DND-41 (cell line): Measurements from ENCODE around the gene FAM25A.
"Not testable (repeated sequence)": the region's sequence is repeated elsewhere in the genome, so short reads cannot be mapped to it uniquely, and the experiment has no call there.

Experiments
- ATAC-seq: fragments of 200-7000 bp; cut with Tn5 transposase; 3 replicates; pipeline ENCODE4 v1.9.1; 2021; ENCODE audit warnings: low read depth; ENCODE audit not compliant: insufficient read depth
- DNase-seq: peaks from one replicate; pipeline ENCODE4 v3.0.0-alpha.2; 2020
- H2AFZ ChIP-seq: 2 replicates; pipeline ENCODE4 v1.6.0; 2012; ENCODE audit warnings: low read depth, low read length
- H3K27ac ChIP-seq: 2 replicates; pipeline ENCODE4 v1.5.1; 2012; ENCODE audit warnings: low read length, inconsistent platforms
- H3K27me3 ChIP-seq: fragments of 200-600 bp; sonication (generic); 2 replicates; pipeline ENCODE4 v1.6.0; 2012; ENCODE audit warnings: low read length, mild to moderate bottlenecking, inconsistent platforms; ENCODE audit not compliant: insufficient read depth, poor library complexity
- H3K36me3 ChIP-seq: 2 replicates; pipeline ENCODE4 v1.5.1; 2012; ENCODE audit warnings: low read length, inconsistent platforms; ENCODE audit not compliant: insufficient read depth
- H3K4me1 ChIP-seq: 2 replicates; pipeline ENCODE4 v1.5.1; 2012; ENCODE audit warnings: mild to moderate bottlenecking, low read length; ENCODE audit not compliant: insufficient read depth
- H3K4me2 ChIP-seq: 2 replicates; pipeline ENCODE4 v1.6.0; 2012; ENCODE audit warnings: mild to moderate bottlenecking, moderate library complexity, low read length, inconsistent platforms; ENCODE audit not compliant: insufficient read depth
- H3K4me3 ChIP-seq, 2 experiments: fragments of 200-600 bp in 1 of 2; shearing (Covaris generic) in 1 of 2; 2 replicates each; pipeline ENCODE4 v1.5.1; 2012 to 2016; ENCODE audit warnings: inconsistent platforms in 2 of 2, low read length in 2 of 2, mild to moderate bottlenecking in 2 of 2, low read depth in 1 of 2, moderate library complexity in 1 of 2
- H3K79me2 ChIP-seq: 2 replicates; pipeline ENCODE4 v1.6.0; 2012; ENCODE audit warnings: low read length, inconsistent platforms; ENCODE audit not compliant: insufficient read depth
- H3K9ac ChIP-seq: 2 replicates; pipeline ENCODE4 v1.6.0; 2012; ENCODE audit warnings: low read depth, mild to moderate bottlenecking, inconsistent platforms, low read length, moderate library complexity
- H3K9me3 ChIP-seq: 2 replicates; pipeline ENCODE4 v1.5.1; 2012; ENCODE audit warnings: low read length, moderate library complexity, mild to moderate bottlenecking, inconsistent platforms; ENCODE audit not compliant: insufficient read depth, severe bottlenecking
- H4K20me1 ChIP-seq: 2 replicates; pipeline ENCODE4 v1.6.0; 2012; ENCODE audit warnings: low read length; ENCODE audit not compliant: insufficient read depth

Gene FAM25A

DNA sequence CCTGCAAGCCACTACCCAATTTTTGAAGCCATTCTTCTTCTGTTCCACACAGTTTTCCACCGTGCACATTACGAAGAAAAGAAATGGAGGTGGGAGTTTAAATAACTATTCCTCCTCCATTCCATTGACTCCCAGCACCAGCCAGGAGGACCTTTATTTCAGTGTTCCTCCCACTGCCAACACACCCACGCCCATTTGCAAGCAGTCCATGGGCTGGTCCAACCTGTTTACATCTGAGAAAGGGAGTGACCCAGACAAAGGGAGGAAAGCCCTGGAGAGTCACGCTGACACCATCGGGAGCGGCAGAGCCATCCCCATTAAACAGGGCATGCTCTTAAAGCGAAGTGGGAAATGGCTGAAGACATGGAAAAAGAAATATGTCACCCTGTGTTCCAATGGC, 11.8 kb upstream of the FAM25A start:
- H3K9ac ChIP-seq, H4K20me1 ChIP-seq, H2AFZ ChIP-seq, H3K79me2 ChIP-seq, ATAC-seq, H3K4me2 ChIP-seq, H3K36me3 ChIP-seq, H3K27ac ChIP-seq, H3K9me3 ChIP-seq, H3K4me1 ChIP-seq, DNase-seq, H3K27me3 ChIP-seq, H3K4me3 ChIP-seq: not testable (repeated sequence)

- not testable (repeated sequence) for DNase-seq, H4K20me1 ChIP-seq, ATAC-seq, H3K27ac ChIP-seq, H3K79me2 ChIP-seq, H3K9me3 ChIP-seq, H3K4me2 ChIP-seq, H3K27me3 ChIP-seq, H2AFZ ChIP-seq, H3K4me1 ChIP-seq, H3K4me3 ChIP-seq, H3K9ac ChIP-seq, H3K36me3 ChIP-seq
Measured at GRCh38 chr10:87009134-87009696, 10.9 kb upstream of the FAM25A start.

DNA sequence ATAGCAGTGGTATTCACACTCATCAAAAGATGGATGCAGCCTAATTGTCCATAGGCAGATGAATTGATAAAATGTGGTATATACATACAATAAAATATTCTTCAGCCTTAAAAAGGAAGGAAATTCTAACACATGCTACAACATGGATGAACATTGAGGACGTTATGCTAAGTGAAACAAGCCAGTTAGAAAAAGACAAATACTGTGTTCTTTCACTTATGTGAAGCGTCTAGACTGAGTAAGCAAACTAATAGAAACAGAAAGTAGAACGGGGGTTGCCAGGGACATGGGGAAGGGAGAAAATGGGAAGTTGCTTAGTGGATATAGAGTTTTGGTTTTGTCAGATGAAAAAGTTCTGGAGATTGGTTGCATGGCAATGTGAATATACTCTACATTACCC, 6.6 kb upstream of the FAM25A start:
- not testable (repeated sequence) for H3K9me3 ChIP-seq, H3K9ac ChIP-seq, DNase-seq, H3K36me3 ChIP-seq, H3K79me2 ChIP-seq, H3K4me1 ChIP-seq, H3K27me3 ChIP-seq, H2AFZ ChIP-seq, ATAC-seq, H3K4me2 ChIP-seq, H3K4me3 ChIP-seq, H3K27ac ChIP-seq, H4K20me1 ChIP-seq

- not testable (repeated sequence) for H3K79me2 ChIP-seq, H3K27ac ChIP-seq, H3K27me3 ChIP-seq, ATAC-seq, H3K9ac ChIP-seq, H3K4me2 ChIP-seq, H3K9me3 ChIP-seq, H3K4me3 ChIP-seq, H2AFZ ChIP-seq, DNase-seq, H3K4me1 ChIP-seq, H3K36me3 ChIP-seq, H4K20me1 ChIP-seq
Measured at GRCh38 chr10:87014986-87015716, 4.9 kb upstream of the FAM25A start.

GRCh38 chr10:87018127-87018526, 2.0 kb upstream of the FAM25A start:
- not testable (repeated sequence) for H3K79me2 ChIP-seq, H3K27ac ChIP-seq, H3K36me3 ChIP-seq, DNase-seq, H3K27me3 ChIP-seq, H3K4me2 ChIP-seq, H3K9ac ChIP-seq, H3K9me3 ChIP-seq, H3K4me3 ChIP-seq, ATAC-seq, H3K4me1 ChIP-seq, H2AFZ ChIP-seq, H4K20me1 ChIP-seq

- H3K4me1 ChIP-seq, H3K4me3 ChIP-seq, H3K9ac ChIP-seq, H4K20me1 ChIP-seq, H3K36me3 ChIP-seq, DNase-seq, H3K27ac ChIP-seq, H3K9me3 ChIP-seq, ATAC-seq, H2AFZ ChIP-seq, H3K27me3 ChIP-seq, H3K79me2 ChIP-seq, H3K4me2 ChIP-seq: not testable (repeated sequence)
Measured at GRCh38 chr10:87019066-87019465, 1.0 kb upstream of the FAM25A start.

- H4K20me1 ChIP-seq, ATAC-seq, H3K4me1 ChIP-seq, H3K36me3 ChIP-seq, H3K4me2 ChIP-seq, H3K27ac ChIP-seq, H3K79me2 ChIP-seq, DNase-seq, H3K4me3 ChIP-seq, H3K9ac ChIP-seq, H3K9me3 ChIP-seq, H2AFZ ChIP-seq, H3K27me3 ChIP-seq: not testable (repeated sequence)
Measured at GRCh38 chr10:87019504-87019903, 590 bp upstream of the FAM25A start.

DNA sequence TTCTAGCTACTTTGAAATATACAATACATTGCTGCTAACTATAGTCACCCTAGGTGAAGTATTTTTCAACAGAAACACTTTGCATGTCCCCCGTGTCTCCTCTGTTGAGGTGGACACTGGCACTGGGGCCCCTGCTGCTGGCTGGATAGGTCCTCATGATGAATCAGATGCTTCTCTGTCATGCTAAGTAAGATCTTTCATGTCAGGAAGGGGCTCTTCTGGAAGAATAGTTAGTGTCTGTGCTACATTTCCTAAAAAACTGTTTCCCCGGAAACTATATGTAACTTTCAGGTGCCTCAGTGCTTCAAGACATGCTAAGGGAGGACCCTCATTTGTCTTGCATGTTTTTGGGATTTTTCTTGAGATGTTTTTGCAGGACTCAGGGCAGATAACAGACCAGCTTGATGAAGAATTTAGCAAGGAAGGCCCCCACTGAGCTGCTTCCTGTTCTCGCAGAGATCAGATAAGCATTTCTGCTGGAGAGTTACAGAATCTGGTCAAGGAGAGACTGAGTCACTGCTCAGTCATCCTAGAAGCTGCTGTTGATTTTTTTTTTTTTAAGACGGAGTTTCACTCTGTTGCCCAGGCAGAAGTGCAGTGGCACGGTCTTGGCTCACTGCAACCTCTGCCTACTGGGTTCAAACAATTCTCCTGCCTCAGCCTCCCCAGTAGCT, 5.3 kb downstream of the FAM25A start:
- H3K79me2 ChIP-seq, ATAC-seq, DNase-seq, H3K9ac ChIP-seq, H3K9me3 ChIP-seq, H2AFZ ChIP-seq, H3K4me2 ChIP-seq, H3K36me3 ChIP-seq, H3K4me3 ChIP-seq, H4K20me1 ChIP-seq, H3K27ac ChIP-seq, H3K27me3 ChIP-seq, H3K4me1 ChIP-seq: not testable (repeated sequence)
